Suppressor macrophage treated with lipopolysaccharide for 1 hour (primary cell): ENCODE measurements around the gene MPZL2.
A peak's percentile ranks its signal among the peaks of the same experiment; 100 is the strongest.

ENCODE experiments used
- DNase-seq, 3 donors: peaks; one replicate each; pipeline ENCODE4 v3.0.0-alpha.2; 2020 to 2022

MPZL2 gene

DNA sequence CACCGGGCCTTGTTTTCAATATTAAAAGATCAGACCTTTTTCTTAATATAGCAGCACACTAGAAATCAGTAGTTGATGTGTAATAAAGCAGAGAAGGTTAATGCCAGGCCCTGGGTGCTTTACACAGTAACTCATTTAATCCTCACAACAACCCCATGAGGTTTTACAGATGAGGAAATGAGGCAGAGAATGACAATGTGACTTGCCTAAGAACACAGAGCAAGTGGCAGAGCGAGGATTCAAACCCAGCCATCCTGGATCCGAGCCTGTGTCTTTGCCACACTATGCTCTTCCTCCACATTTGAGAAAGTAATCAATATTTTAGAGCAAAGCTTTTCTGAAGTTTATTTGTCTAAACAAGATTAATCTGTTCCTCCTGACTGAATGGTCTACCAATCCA is 46.5 kb downstream of the MPZL2 start:
- DNase-seq = peak in 2 of 3 donors; percentile 47 to 60

DNA sequence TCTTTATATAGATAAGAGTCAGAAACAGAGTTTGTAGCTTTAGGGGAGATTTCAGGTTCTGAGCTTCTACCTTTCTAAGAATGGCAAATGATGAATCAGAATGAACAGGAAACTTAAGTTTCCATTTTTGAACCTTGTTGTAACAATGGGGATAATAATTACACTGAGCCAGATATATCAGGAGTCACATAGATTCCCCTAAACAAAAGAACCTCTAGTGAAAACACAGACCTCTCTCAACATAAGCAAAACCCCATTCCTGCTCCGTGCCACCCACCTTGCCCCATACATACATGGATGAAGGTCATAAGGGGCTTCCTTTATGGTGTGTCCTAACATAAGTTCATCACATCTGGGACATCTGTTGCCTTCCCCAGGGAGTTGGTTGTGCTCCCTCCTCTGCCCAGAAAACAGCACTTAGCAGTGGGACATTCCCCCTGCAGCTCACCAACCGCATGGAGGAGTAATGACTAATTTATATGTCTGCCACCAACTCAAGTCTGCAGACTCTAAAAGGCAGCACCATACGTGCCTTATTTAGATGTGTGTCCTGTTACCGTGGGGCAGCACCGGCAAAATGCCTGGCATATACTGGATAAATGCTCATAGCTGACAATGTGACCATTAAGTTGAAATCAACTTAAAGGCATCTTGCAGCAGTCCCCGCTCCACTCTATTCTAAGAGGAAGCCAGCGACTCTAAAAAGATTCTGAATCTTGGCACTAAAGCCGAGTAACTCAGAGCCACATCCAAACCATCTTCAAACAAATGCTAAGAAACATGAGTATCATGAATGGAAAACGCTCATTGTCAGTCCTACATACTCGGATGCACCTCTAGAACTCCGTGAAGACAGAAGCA is 47.2 kb downstream of the MPZL2 start:
- DNase-seq = peak; percentile 71 to 82 (median 79)

DNA sequence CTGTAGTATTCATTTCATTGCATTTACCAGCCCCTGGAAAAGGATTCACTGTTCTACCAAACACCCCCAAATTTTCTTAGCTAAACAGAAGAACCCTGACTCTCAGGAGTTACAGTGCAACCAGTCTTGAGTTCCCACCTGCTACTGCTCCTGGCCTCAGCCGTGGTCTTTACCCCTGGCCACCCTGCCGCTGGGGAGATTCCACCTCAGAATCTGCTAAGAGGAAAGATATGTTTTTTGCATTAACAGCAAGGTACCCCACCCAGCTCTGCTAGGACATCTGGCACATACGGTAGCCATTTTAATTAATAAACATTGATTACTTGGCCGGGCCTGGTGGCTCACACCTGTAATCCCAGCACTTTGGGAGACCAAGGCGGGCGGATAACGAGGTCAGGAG is 48.3 kb downstream of the MPZL2 start:
- no peak for DNase-seq

DNA sequence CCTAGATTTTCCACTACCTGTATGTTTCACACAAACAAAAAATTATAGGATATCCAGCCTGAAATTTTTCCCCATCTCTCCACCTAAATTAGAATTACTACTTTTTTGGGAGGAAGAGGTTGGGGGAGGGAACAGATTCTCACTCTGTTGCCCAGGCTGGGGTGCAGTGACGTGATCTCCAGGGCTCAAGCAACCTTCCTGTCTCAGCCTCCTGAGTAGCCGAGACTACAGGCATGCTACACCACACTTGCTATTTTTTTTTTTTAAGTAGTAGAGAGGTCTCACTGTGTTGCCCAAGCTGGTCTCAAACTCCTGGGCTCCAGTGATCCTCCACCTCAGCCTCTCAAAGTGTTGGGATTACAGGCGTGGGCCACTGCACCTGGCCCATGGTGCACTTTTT is 48.8 kb downstream of the MPZL2 start:
- DNase-seq = no peak

DNA sequence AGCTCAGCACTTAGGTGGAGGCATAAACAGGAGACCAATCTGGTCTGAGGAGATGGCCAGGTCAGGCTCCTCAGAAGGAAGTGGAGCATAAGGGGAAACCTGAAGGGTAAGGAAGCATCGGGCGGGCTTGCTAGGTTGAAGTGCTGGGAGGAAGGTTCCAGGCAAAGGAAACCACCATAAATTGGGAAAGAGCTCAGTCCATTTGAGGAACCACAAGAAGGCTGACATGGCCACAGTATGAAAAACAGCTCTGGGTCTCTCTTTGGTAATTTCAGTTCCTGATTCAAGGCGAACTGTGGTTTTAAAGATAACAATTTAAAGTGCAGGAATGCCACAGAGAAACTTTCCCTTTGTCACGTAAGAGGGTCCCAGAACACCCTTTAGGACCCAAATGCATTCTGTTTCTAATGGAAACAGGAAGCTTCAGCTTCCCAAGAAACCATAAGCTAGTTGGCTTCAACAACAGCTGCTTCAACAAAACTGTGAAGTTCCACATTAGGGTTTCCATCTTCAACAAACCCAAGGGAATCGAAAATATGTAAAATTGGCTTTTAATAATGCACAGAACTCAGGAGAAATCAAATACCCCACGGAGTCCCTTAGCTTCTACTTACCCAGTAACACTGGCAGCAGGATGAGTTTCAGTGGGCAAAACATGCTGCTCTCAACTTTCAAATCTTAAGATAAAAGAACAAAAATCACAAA is 49.7 kb downstream of the MPZL2 start:
- DNase-seq = peak; percentile 90 to 93 (median 92)

DNA sequence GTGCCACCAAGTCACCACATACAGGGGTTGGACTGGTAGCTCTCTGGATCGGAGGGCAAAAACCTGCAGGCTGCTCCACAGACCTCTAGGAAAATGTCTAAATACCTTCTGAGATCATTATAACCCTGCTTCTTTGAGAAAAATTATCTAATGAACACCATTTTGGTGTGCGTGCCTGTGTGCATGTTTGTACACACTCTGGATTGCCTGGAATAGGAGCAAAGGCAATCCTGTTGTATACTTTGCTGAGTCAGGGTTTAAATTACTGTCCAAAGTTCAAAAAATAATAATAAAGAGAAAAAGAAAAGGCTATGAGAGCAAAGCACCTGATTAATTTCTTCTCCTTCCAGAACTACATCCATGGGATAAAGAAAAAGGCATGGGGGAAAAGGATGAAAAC is 50.3 kb downstream of the MPZL2 start:
- DNase-seq = no peak

DNA sequence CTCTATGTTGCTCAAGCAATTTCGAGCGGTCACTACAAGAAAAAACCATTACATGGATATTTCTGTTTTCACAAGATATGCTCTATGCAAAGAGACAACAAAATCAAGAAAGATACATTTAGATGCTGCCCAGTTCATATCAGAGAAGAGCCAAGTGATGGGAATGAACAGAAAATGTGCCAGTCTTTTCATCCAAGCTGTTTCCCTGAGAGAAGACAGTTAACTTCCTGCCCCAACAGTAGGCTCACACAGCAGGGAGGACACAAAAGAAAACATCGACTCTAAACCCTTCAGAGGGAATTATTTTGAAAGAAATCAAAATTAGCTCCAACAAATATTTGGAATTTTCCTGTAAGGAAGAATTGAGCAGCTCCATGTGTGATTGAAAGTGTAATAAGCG is 50.9 kb downstream of the MPZL2 start:
- no peak for DNase-seq

DNA sequence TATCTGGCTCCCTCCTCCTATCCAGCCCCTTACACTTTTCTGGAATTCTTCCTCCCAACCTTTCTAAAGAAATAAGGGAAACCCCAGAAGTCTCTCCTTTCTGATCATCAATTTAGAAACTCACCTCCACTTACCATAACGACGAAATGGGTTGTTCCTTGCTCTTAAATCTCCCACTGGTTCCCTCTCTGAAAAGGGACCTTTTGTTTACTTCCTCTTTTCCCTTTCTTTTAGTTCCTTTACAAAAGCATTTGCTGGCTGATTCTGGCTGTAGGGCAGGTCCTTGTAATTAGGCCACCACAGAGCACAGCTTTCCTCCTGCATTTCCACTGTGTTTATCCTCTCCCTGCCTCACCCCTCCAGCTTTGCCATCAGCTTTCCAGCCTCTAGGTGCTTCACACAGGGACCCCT is 51.3 kb downstream of the MPZL2 start:
- DNase-seq = peak; percentile 56 to 59 (median 59)

DNA sequence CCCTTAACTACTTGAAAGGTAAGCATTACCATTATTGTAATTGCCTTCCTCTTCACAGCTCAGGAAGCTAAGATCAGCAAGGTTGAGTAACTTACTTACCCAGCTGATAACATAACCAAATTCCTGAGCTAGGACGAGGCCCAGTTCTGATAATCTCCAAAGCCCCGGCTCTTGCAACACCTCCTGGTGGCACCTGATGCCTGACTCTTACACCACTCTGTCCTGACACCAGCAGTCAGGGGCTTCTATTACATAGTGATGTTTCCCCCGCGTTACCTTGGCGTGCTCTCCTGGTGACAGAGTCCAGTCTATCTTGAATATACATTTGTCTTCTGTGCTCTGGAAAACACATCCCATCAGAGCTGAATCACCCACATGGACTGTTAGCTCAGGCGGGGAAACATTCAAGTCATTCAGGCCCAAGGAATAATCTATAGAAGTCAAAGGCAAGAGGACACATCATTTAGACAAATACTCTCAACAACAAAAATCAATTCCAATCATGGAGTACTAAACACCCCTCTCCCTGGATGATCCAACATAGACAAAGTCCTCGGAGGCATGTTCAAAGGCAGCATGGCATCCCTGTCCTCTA is 51.9 kb downstream of the MPZL2 start:
- no peak for DNase-seq

DNA sequence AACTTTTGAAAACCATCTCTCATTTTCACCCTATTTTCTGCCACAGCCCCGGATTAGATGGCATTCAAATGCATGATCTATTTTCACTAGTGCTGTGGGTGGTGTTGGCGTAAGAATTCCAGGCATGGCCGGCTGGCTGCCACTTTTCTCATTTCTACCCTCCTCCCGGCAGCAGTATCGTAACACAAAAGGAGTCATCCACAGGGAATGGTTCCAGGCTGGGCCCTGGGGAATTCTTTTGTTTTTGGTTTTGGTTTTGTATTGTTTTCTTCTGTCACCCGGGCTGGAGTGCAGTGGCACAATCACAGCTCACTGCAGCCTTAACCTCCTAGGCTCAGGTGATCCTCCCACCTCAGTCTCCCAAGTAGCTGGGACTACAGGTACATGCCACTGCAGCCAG is 53.1 kb downstream of the MPZL2 start:
- DNase-seq = no peak

DNA sequence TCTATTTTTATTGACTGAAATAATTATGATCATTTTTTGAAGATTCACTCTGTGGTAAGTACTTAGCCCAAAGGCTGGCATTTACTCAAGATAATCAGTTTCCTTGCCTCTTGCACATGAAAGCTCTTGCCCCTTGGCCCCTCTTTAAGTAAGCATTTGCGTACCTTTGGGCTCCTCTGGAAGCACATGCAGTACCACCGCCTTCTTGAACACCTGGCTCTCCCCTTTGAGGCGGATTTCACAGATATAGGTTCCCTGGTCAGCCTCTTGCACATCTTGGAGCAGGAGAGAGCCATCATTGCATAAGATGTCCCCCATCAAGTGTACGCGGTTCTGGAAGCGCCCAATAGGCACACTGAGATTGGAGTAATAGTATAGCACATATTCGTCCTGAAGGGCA is 53.8 kb downstream of the MPZL2 start:
- no peak for DNase-seq

DNA sequence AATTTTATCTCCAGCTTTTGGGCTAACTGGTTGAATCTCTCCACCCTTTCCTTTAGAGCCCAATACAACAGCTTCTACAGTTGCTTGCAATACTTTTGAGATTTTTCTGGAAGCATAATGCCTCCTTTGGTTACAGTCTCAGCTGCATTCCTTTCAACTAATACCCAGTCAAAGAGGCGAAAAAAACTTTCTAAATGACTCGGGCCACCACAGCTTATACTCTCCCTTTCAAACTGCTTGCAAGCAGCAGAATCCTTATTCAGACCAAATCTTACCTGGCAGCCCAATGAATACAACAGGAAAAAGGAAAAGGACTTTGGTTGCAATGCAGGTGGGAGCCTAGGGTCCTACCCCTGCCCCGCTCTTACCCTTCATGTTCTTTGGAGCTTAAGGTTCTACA is 55.1 kb downstream of the MPZL2 start:
- DNase-seq = no peak

DNA sequence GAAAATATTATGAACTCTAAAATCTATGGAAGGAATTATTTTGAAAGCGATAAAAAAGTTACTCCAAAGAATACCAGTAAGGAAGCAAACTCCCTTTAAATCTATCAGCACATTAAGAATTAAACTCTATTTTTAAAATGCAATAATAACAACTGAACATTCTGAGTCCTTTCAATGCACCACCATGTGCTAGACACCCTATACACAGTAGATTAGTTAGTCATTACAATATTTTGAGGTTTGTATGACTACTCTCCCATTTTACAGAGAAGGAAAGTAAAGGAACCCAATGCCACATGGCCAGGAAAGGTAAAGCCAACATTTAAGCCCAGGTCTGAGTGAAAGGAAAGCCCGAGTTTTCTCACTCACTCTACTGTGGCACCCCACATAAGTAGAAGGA is 57.0 kb downstream of the MPZL2 start:
- DNase-seq = no peak

DNA sequence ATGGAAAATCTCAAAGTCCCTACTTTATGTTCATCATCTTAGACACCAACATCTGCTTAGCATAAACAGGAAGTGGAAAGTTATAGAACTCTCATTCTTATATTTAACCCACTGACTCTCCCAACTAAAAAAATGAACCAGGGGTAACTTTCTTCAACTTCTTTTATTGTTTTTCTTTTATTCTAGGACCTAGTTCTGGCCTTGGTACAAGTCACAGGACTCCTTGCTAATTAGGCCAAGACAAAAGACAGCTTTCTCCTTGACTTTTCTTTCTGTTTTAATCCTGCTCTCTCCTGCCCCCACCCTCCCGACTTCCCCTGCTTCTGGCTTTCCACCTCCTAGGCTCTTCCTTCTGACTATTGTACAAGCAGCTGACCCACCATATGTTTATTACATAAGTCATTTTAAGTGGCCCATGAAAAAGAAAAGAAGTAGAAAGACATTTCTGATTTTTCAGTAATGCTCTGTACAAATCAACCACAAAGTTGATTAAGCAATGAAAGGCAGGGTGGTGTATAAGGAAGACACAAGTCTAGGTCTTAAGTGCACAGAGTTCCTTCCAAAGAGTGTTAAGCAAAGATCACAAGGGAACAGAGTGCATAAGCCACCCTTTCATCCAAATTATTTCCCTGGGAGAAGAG is 57.6 kb downstream of the MPZL2 start:
- DNase-seq = peak; percentile 58 to 67 (median 64)

DNA sequence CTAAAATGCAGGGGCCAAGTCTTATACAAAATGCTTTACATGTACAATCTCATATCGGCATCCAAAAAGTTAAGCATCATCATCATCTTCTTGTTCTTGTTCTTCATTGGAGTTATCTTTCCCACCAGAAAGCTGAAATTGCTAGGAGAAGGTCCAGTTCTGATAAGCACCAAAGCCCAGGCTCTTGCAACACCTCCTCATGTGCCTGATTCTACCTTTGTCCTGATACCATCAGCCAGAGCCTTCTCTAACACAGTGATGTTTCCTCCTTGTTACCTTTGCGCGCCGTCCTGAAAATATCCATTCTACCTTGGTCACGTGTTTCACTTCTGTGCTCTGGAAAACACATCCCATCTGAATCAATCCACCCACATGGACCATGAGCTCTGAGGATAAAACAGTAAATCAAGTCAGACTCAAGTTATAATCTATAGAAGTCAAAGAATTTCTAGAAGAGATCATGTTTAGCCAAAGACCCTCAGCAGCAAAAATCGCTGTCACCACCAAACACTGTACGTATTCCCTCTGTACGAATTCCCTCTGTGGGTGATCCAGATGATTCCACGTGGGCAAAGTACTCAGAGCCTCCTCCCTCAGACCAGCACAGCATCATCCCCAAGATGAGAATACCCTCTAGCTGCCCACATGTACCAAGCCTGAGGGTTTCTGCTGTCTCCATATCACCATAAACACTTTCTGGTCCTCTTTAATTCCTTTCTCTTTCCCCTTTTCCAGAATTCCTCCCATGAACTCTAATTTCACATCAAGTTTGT is 58.3 kb downstream of the MPZL2 start:
- DNase-seq = no peak
